GM21825 (cell line): Measurements from ENCODE around the gene RNF41.
"Not testable (repeated sequence)": the region's sequence is repeated elsewhere in the genome, so short reads cannot be mapped to it uniquely, and the experiment has no call there.

Experiments
- ATAC-seq: cut with Tn5 transposase; IDR thresholded peaks from one replicate; pipeline ENCODE4 v1.9.1; 2021; ENCODE audit warnings: mild to moderate bottlenecking, moderate library complexity; ENCODE audit not compliant: unreplicated experiment

The RNF41 gene

GRCh38 chr12:56213878-56214277 lies 7.8 kb downstream of the RNF41 start:
- ATAC-seq = no peak

GRCh38 chr12:56212361-56212760 lies 9.4 kb downstream of the RNF41 start:
- ATAC-seq = no peak

- no peak for ATAC-seq
Measured at GRCh38 chr12:56208006-56208405, 13.7 kb downstream of the RNF41 start.

DNA sequence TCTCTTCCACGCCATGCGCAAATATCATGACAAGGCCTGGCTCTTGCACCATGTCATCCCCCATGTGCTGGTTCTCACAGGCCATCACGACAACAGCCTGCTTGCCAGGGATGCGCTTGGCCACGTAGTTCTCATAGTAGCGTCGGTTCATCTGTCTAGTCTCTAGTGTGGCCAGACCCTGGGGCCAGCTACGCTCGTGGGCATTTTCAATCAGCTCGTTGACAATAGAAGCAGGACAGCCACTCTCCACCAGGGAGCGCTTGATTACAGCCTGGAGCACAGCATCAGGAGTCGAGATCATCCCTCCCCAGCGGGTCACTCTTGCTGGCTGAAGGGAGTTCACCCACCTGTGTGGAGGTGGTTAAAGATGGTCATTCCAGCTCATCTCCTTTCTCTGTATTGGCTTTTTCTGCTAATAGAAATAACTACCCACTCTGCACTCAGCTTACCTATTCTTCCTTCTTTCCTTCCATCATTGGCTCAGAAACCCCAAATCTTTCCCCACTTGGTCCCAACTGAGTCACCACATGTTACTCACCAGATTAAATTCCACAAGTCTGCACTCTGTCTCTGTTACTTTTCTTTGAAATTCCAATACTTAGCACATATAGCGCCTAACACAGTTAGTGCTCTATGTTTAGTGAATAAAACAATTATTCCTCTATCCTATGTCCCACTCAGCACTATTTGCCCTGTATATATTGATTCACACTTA lies 15.1 kb downstream of the RNF41 start:
- ATAC-seq = no peak

GRCh38 chr12:56205445-56205844 lies 16.3 kb downstream of the RNF41 start:
- ATAC-seq = no peak

- ATAC-seq = no peak
Measured at GRCh38 chr12:56204275-56204674, 17.4 kb downstream of the RNF41 start.

DNA sequence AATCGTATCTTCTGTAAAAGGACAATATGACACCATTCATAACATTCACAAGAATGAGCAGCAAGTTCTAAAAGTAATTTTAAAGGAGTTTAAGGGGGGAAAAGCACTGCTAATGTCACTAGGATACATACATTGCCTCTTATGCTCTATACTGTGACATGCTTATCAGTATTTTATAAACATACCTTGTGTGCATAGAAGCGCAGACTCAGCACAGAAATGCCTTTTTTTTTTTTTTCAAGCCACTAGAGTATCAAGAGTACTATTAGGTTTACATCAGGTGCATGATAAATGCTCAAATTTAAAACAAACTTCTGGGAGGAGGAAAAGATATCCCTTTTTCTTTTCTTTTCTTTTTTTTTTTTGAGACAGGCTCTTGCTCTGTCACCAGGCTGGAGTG lies 18.9 kb downstream of the RNF41 start:
- no peak for ATAC-seq

DNA sequence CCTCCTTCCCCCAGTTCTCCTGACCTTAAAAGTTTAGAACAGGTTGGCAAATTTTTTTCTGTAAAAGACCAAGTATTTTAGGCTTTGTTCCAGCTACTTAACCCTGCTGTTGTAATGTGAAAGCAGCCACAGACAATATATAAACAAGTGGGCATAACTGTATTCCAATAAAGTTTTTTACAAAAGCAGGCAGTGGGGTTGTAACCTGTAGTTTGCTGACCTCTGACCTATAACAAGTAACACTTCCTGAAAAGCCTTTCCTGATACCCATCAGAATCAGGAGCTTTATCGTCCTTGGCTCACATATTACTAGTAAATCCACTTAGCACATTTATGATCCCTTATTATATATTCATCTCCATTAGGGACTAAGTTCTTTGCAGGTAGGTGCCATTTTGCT lies 19.4 kb downstream of the RNF41 start:
- no peak for ATAC-seq

DNA sequence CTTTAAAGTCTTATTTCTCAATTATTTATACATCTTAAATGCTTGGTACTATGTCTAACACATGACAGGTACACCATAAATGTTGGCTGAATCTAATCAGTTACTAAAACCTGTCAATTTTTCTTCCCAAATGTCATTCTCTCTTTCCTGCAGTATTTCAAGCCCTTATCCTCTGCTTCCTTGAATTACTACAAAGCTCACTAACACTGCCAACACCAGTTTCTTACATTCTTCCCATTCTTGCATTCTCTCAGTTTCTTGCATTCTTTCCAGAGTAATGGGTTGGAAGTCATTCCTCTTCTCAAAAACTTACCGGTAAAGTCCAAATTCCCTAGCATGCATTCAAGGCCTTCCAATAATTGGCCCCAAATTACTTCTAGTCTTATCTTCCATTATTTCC lies 22.9 kb downstream of the RNF41 start:
- ATAC-seq = no peak

DNA sequence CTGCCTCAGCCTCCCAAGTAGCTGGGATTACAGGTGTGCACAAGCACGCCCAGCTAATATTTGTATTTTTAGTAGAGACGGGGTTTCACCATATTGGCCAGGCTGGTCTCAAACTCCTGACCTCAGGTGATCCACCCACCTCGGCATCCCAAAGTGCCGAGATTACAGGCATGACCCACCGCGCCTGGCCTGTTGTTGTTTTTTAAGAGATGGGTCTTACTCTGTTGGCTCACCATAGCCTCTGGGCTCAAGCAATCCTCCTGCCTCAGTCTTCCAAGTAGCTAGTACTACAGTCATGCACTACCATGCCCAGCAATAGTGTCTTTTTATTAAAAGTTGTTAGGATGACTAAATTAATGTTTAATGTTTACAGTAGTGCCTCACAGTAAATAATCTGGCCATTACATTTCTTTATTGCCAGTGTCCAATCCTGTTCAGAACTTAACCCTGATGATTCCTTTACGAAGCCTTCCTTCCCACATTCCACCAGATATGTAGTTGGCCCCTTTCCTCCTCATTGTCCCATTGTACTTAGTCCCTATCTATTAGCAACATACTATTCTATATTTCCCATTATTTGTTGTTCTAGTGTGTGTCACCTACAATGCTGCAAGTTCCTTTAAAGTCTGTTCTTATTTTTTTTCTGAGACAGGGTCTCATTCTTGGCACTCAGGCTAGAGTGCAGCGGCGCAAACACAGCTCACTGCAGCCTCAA lies 23.6 kb downstream of the RNF41 start:
- ATAC-seq = no peak

DNA sequence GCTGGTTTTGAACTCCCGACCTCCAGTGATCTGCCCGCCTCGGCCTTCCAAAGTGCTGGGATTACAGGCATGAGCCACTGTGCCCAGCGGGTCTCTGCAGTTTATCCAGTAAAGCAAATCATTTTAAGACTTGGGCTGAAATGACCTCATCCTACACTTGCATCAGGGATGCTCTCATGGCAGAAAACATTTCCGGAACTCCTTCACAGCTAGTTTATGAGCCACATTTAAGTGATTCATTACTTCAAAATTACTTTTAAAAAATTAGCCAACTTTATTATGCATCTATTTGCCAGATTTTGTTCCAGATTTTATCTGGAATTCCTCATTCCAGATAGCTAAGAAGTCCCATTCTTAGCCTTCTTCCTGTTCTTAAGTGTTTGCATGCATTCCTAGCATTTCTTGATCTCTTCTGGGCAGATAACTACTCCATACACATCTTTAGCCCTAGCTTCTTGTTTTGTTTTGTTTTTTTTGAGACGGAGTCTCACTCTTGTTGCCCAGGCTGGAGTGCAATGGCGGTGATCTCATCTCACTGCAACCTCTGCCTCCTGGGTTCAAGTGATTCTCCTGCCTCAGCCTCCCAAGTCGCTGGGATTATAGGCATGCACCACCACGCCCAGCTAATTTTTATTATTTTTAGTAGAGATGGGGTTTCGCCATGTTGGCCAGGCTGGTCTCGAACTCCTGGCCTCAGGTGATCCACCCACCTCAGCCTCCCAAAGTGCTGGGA lies 24.7 kb downstream of the RNF41 start:
- ATAC-seq = not testable (repeated sequence)

DNA sequence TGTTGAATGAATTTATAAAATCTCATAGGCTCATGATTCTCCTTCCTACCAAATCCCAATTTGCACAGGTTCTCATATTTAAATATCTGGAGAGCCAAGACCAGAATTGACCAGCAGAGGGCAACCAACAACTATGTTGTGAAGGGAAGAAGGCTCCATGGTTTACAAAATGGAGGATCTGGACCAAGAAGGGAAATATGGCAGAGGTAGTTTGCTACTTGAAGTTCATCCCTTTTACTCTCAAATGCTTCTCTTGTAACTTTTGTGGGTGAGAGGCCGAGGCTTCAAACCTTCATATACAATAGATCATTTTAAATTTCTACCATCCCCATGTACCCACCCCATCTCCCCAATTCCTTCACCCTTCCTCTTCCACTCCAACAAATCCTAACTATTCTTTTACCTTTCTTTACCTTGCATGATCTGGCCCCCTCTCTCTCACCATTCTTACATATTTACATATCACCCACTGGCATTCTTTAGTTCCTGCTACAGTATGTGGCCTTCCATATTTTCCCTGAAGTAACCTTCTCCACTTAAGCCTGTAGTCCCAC lies 28.6 kb downstream of the RNF41 start:
- no peak for ATAC-seq

GRCh38 chr12:56192582-56192981 lies 29.1 kb downstream of the RNF41 start:
- no peak for ATAC-seq

DNA sequence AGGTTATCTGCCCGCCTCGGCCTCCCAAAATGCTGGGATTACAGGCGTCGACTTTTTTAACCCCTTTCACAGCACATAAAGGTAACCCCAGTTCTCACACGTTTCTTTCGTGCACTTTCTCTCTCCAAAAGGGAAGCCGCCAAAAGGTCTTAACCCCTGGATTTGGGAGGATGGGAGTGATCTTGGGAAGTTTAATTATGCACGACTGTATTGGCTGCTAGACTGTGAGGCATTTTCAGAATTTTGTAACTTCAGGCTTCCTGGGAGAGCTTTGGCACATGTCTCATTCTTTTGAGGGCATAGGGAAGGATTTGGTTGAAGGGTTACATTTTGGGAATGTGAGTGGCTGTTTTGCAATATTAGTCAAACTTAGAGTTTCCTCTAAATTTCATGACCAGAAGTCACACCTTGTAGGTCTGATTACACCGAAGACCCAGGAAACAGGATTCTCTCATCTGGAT lies 31.0 kb downstream of the RNF41 start:
- ATAC-seq = no peak

DNA sequence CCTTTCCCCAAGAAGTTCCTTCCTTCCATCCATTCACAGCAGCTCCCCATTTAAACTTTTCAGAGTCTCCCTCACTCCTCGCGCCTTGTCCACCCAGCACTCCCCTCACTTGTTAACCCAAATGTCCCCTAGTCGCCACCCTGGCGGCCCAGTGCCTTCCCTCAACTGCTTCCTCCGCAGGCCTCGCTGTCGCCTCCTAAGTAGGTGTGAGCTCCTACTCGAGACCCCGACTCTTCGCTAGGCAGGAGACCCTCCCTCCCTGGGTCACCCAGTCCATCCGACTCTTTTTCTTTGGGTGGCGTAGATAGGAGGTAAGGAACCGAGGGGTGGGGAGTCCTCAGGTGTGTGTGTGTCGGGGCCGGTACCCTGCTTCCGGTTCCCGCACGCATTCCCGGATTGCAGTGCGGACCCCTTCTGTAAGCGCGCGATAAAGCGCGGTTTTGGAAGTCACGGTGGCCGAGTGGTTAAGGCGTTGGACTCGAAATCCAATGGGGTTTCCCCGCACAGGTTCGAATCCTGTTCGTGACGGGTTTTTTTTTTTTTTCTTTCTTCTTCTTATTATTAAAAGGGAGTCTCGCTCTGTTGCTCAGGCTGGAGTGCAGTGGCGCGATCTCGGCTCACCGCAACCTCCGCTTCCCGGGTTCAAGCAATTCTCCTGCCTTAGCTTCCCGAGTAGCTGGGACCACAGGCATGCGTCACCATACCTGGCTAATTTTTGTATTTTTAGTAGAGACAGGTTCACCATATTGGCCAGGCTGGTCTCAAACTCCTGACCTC lies 31.6 kb downstream of the RNF41 start:
- ATAC-seq = peak; percentile 36

DNA sequence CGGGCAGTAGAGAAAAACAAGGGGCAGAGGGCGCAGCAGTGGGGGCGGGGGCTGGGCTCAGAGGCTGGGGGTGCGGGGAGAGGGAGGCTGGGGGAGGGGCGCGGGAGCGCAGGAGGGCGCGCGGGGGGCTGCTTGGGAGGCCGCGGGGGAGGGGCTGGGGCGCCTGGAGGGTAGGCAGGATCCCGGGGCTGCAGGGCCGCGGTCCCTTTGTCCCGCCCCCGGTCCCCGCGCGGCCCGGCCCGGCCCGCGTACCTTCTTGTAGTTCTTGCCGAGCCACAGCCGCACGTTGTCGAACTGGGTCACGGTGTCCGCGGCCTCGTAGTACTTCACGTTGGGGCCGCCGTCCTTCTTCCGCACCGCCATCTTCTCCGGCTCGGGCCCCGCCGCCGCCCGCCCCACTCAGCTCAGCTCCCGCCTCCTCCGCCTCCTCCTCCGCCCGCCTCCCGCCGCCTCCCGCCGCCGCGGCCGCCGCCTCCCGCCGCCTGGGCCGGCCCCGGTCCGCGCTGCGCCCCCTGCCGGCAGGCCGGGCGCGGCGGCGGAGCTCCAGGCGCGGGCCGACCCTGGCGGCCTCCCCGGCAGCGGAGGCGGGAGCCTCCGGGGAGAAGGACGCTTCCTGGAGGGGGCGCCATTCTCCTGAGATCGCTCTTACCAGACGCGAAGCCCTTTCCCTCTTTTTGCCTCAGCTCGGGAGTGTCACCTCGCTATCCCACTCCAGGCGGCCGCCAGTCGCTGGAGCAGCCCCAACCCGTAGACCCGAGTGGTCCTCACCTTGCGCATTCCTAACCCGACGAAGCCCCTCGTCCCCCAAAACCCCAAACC lies 32.4 kb downstream of the RNF41 start, which contains the start of gene SMARCC2:
TSS of gene SMARCC2 (minus strand) at position 385 of the 819 bp plus-strand sequence. CDS start at position 363, 22 bp downstream.
- peak; percentile 66 for ATAC-seq

GRCh38 chr12:56188778-56189098 lies 33.0 kb downstream of the RNF41 start:
- ATAC-seq = no peak

DNA sequence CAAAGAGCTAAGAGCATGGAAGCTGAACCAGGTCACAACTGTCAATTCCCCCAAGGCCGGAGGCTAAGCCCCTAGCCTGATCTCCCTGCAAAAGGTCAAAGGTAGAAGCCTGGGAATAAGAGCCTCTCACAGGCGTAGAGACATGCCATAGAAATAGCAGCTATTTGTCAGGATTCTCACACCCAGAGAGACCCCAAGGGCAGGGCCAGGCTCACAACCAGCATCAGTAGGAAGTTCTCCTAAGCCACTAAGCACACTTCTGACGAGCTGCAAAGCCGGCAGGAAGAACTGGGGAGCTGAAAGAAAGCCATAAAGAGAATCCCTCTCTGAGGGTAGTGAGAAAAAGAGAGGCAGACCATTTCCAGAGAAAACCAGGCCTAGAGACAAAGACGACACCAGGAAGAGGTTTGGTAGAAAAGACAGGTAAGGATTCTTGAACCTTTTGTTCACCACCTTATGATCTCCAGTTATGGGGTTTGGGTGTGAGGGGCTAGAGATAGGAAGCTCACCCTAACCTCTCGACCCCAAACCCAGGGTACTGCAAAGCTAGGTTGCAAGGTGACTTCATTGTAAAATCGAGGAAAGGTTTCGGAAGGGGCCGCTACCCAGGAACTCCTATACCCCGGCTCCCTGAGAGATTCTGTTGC lies 33.5 kb downstream of the RNF41 start:
- no peak for ATAC-seq

- ATAC-seq = no peak
Measured at GRCh38 chr12:56186957-56187356, 34.8 kb downstream of the RNF41 start.
